Measurements from ENCODE around the gene FRMD8.

FRMD8 gene

GRCh38 chr11:65434057-65434666 is 47.7 kb downstream of the FRMD8 start:
- Histone ChIP-seq H3K9ac (ENCODE audit: low read depth, low read length) (no peak overlapping the region), H3K36me3 (ENCODE audit: insufficient read depth, low read length) (peaks cover 25% of the 10 kb centered on the region), H3K9me3 (ENCODE audit: control insufficient read depth, insufficient read depth, low read length) (no peaks in the 10 kb centered on the region), H3K4me1 (ENCODE audit: insufficient read depth, low read length) (no peaks in the 10 kb centered on the region)

GRCh38 chr11:65434667-65435410 is 48.4 kb downstream of the FRMD8 start:
- H3K36me3 ChIP-seq (ENCODE audit: insufficient read depth, low read length), result peaks cover 25% of the 10 kb centered on the region
- no peak overlapping the region for H3K9ac ChIP-seq (ENCODE audit: low read depth, low read length)
- no peaks in the 10 kb centered on the region for H3K4me1 ChIP-seq (ENCODE audit: insufficient read depth, low read length)
- H3K9me3 ChIP-seq (ENCODE audit: control insufficient read depth, insufficient read depth, low read length), result no peaks in the 10 kb centered on the region

- H3K4me1 ChIP-seq (ENCODE audit: insufficient read depth, low read length), result no peaks in the 10 kb centered on the region
Observed at GRCh38 chr11:65435411-65435931, 49.0 kb downstream of the FRMD8 start.

GRCh38 chr11:65435981-65436411 is 49.6 kb downstream of the FRMD8 start:
- Histone ChIP-seq H3K9me3 (ENCODE audit: control insufficient read depth, insufficient read depth, low read length) (no peaks in the 10 kb centered on the region), H3K36me3 (ENCODE audit: insufficient read depth, low read length) (peaks cover 25% of the 10 kb centered on the region), H3K9ac (ENCODE audit: low read depth, low read length) (no peak overlapping the region), H3K4me1 (ENCODE audit: insufficient read depth, low read length) (no peaks in the 10 kb centered on the region)

More at GRCh38 chr11:65435411-65435931, 49.0 kb downstream of the FRMD8 start:
- Histone ChIP-seq H3K9ac (ENCODE audit: low read depth, low read length) (no peak overlapping the region), H3K9me3 (ENCODE audit: control insufficient read depth, insufficient read depth, low read length) (no peaks in the 10 kb centered on the region), H3K36me3 (ENCODE audit: insufficient read depth, low read length) (peaks cover 25% of the 10 kb centered on the region)

GRCh38 chr11:65436412-65437032 is 50.1 kb downstream of the FRMD8 start:
- Histone ChIP-seq H3K9me3 (ENCODE audit: control insufficient read depth, insufficient read depth, low read length) (no peaks in the 10 kb centered on the region), H3K36me3 (ENCODE audit: insufficient read depth, low read length) (peaks cover 23% of the 10 kb centered on the region), H3K4me1 (ENCODE audit: insufficient read depth, low read length) (no peaks in the 10 kb centered on the region), H3K9ac (ENCODE audit: low read depth, low read length) (no peak overlapping the region)

GRCh38 chr11:65437436-65438227 is 51.2 kb downstream of the FRMD8 start:
- H3K4me1 ChIP-seq (ENCODE audit: insufficient read depth, low read length), result no peaks in the 10 kb centered on the region
- H3K9me3 ChIP-seq (ENCODE audit: control insufficient read depth, insufficient read depth, low read length), result no peaks in the 10 kb centered on the region
- no peak overlapping the region for H3K9ac ChIP-seq (ENCODE audit: low read depth, low read length)
- H3K36me3 ChIP-seq (ENCODE audit: insufficient read depth, low read length), result peaks cover 23% of the 10 kb centered on the region

- Histone ChIP-seq H3K36me3 (ENCODE audit: insufficient read depth, low read length) (peaks cover 25% of the 10 kb centered on the region), H3K9ac (ENCODE audit: low read depth, low read length) (no peak overlapping the region), H3K9me3 (ENCODE audit: control insufficient read depth, insufficient read depth, low read length) (no peaks in the 10 kb centered on the region), H3K4me1 (ENCODE audit: insufficient read depth, low read length) (no peaks in the 10 kb centered on the region)
Observed at GRCh38 chr11:65438257-65439151, 52.1 kb downstream of the FRMD8 start.

GRCh38 chr11:65439331-65440181 is 53.1 kb downstream of the FRMD8 start:
- peaks cover 18% of the 10 kb centered on the region for H3K36me3 ChIP-seq (ENCODE audit: insufficient read depth, low read length)
- H3K9ac ChIP-seq (ENCODE audit: low read depth, low read length), result no peak overlapping the region
- no peaks in the 10 kb centered on the region for H3K4me1 ChIP-seq (ENCODE audit: insufficient read depth, low read length)
- H3K9me3 ChIP-seq (ENCODE audit: control insufficient read depth, insufficient read depth, low read length), result no peaks in the 10 kb centered on the region

- Histone ChIP-seq H3K9ac (ENCODE audit: low read depth, low read length) (no peak overlapping the region), H3K4me1 (ENCODE audit: insufficient read depth, low read length) (no peaks in the 10 kb centered on the region; the same call in 1 of the 2 replicates)
Observed at GRCh38 chr11:65440831-65441499, 54.5 kb downstream of the FRMD8 start.

GRCh38 chr11:65442842-65443331 is 56.5 kb downstream of the FRMD8 start:
- Histone ChIP-seq H3K9me3 (ENCODE audit: control insufficient read depth, insufficient read depth, low read length) (no peaks in the 10 kb centered on the region), H3K4me1 (ENCODE audit: insufficient read depth, low read length) (no peaks in the 10 kb centered on the region; the same call in 1 of the 2 replicates), H3K36me3 (ENCODE audit: insufficient read depth, low read length) (peaks cover 3% of the 10 kb centered on the region), H3K9ac (ENCODE audit: low read depth, low read length) (no peak overlapping the region)

More at GRCh38 chr11:65440831-65441499, 54.5 kb downstream of the FRMD8 start:
- Histone ChIP-seq H3K9me3 (ENCODE audit: control insufficient read depth, insufficient read depth, low read length) (no peaks in the 10 kb centered on the region), H3K36me3 (ENCODE audit: insufficient read depth, low read length) (peaks cover 10% of the 10 kb centered on the region)

GRCh38 chr11:65444314-65445051 is 58.0 kb downstream of the FRMD8 start:
- H3K36me3 ChIP-seq (ENCODE audit: insufficient read depth, low read length), result peaks cover 3% of the 10 kb centered on the region
- no peaks in the 10 kb centered on the region; the same call in 1 of the 2 replicates for H3K4me1 ChIP-seq (ENCODE audit: insufficient read depth, low read length)
- H3K9me3 ChIP-seq (ENCODE audit: control insufficient read depth, insufficient read depth, low read length), result no peaks in the 10 kb centered on the region
- no peak overlapping the region for H3K9ac ChIP-seq (ENCODE audit: low read depth, low read length)

Measured in ES-I3 (cell line).